ENCODE results near the gene KIF27.

- TF ChIP-seq POLR2A (IDR thresholded peaks at IDR 0.05): no peak
- TF ChIP-seq, protein P1, sequence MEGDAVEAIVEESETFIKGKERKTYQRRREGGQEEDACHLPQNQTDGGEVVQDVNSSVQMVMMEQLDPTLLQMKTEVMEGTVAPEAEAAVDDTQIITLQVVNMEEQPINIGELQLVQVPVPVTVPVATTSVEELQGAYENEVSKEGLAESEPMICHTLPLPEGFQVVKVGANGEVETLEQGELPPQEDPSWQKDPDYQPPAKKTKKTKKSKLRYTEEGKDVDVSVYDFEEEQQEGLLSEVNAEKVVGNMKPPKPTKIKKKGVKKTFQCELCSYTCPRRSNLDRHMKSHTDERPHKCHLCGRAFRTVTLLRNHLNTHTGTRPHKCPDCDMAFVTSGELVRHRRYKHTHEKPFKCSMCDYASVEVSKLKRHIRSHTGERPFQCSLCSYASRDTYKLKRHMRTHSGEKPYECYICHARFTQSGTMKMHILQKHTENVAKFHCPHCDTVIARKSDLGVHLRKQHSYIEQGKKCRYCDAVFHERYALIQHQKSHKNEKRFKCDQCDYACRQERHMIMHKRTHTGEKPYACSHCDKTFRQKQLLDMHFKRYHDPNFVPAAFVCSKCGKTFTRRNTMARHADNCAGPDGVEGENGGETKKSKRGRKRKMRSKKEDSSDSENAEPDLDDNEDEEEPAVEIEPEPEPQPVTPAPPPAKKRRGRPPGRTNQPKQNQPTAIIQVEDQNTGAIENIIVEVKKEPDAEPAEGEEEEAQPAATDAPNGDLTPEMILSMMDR (IDR thresholded peaks at IDR 0.05): no peak
- TF ChIP-seq POLR2AphosphoS5 (IDR thresholded peaks at IDR 0.05): no peak
Observed at GRCh38 chr9:83967073-83967472, 45.8 kb upstream of the KIF27 start.

All from prostate gland (tissue), 2 donors.